Upper lobe of left lung (tissue), 6 donors: ENCODE measurements around the gene DICER1. TPM values are rescaled to one million over a fixed set of nuclear protein-coding genes. Genes with fewer than 3 reads are reported as not detected.

ENCODE experiments used
- ATAC-seq, 2 donors: fragments of 200-7000 bp; cut with Tn5 transposase; one replicate each; pipeline ENCODE4 v1.9.1; 2022; ENCODE audit warnings: mild to moderate bottlenecking in 2 of 2, moderate library complexity in 2 of 2; ENCODE audit not compliant: low FRiP score in 2 of 2
- DNase-seq, 2 donors: peaks; one replicate each; pipeline ENCODE4 v3.0.0-alpha.2; 2019 to 2020
- H3K27ac ChIP-seq, 4 donors: fragments of 200-600 bp; sonication (generic); one replicate each; pipeline ENCODE4 v1.5.1; 2016 to 2019
- H3K27me3 ChIP-seq, 4 donors: fragments of 200-600 bp; sonication (generic); one replicate each; pipeline ENCODE4 v1.5.1; 2017 to 2019
- H3K36me3 ChIP-seq, 4 donors: fragments of 200-600 bp; sonication (generic); one replicate each; pipeline ENCODE4 v1.5.1; 2016 to 2019
- H3K4me1 ChIP-seq, 4 donors: fragments of 200-600 bp; sonication (generic); one replicate each; pipeline ENCODE4 v1.5.1; 2018 to 2019
- H3K4me3 ChIP-seq, 4 donors: fragments of 200-600 bp; sonication (generic); one replicate each; pipeline ENCODE4 v1.5.1; 2017 to 2019; ENCODE audit warnings: mild to moderate bottlenecking in 2 of 4, moderate library complexity in 1 of 4
- H3K9me3 ChIP-seq, 4 donors: fragments of 200-600 bp; sonication (generic); one replicate each; pipeline ENCODE4 v1.5.1; 2018 to 2019
- CTCF ChIP-seq, 6 experiments: fragments of 450-650 bp in 4 of 6; fragments of 200-600 bp in 2 of 6; sonication (generic) in 2 of 6; IDR thresholded peaks; one replicate each; pipeline ENCODE4 v1.5.1; 2016 to 2019; ENCODE audit warnings: antibody characterized with exemption in 6 of 6
- EP300 ChIP-seq, 4 donors: sonication (generic); formaldehyde crosslinking; IDR thresholded peaks; one replicate each; pipeline ENCODE4 v1.5.1; 2017; ENCODE audit warnings: antibody characterized with exemption in 4 of 4, control low read depth in 2 of 4
- POLR2A ChIP-seq, 4 donors: fragments of 450-650 bp; IDR thresholded peaks; one replicate each; pipeline ENCODE4 v1.5.1; 2016 to 2017; ENCODE audit warnings: antibody characterized with exemption in 4 of 4, mild to moderate bottlenecking in 2 of 4
- POLR2AphosphoS5 ChIP-seq, 2 donors: sonication (generic); formaldehyde crosslinking; IDR thresholded peaks; one replicate each; pipeline ENCODE4 v1.5.1; 2017; ENCODE audit warnings: antibody characterized with exemption in 2 of 2
- WGBS, 2 donors: methylation state at CpG; one replicate each; pipeline ENCODE4 v1.1.5; 2017 to 2018; 5-methylcytosine and 5-hydroxymethylcytosine counted together
- total RNA-seq, 6 donors: library from RNA; depleted of rRNA in 4 of 6; stranded (reverse); fragments of >200 nt in 4 of 6; gene quantifications; one replicate each; pipeline versions ENCODE4 v1.1.0 to v1.2.1, GENCODE V29; 2016 to 2021
- donor health status: DM: no; HTN: no; CAD: no; lungs with moderate emphysema.
- donor health status: DM: no; HTN: yes; CAD: no; lungs with severe emphysema.

Gene DICER1
- total RNA-seq, 6 donors from 2014 or later = 57.7 to 106 (median 75.1) TPM

- no peak for ATAC-seq
- WGBS, 2 donors = 71 to 77% methylated on average over 9 of the region's 9 CpGs
- no peak overlapping the region for H3K27ac ChIP-seq
- H3K4me1 ChIP-seq = no peaks in the 10 kb centered on the region
- H3K36me3 ChIP-seq = no peaks in the 10 kb centered on the region
- no peaks in the 10 kb centered on the region for H3K9me3 ChIP-seq
- H3K4me3 ChIP-seq = no peak overlapping the region
- DNase-seq = no peak
- H3K27me3 ChIP-seq = no peaks in the 10 kb centered on the region
- TF ChIP-seq CTCF (IDR thresholded peaks at IDR 0.05) (no peak), POLR2AphosphoS5 (IDR thresholded peaks at IDR 0.05) (no peak), EP300 (IDR thresholded peaks at IDR 0.05) (no peak), POLR2A (IDR thresholded peaks at IDR 0.05) (no peak)
Measured at GRCh38 chr14:95040708-95041476, 116.4 kb downstream of the DICER1 start.

GRCh38 chr14:95039993-95040348, 117.4 kb downstream of the DICER1 start:
- no peak for TF ChIP-seq POLR2AphosphoS5 (IDR thresholded peaks at IDR 0.05)
- no peak for TF ChIP-seq EP300 (IDR thresholded peaks at IDR 0.05)
- TF ChIP-seq CTCF (IDR thresholded peaks at IDR 0.05) = no peak
- TF ChIP-seq POLR2A (IDR thresholded peaks at IDR 0.05) = no peak
- no peak overlapping the region for H3K27ac ChIP-seq
- ATAC-seq (no peak), DNase-seq (no peak)
- H3K4me1 ChIP-seq = no peaks in the 10 kb centered on the region
- no peaks in the 10 kb centered on the region for H3K27me3 ChIP-seq
- 67 to 83% methylated on average over 1 to 4 of the region's 4 CpGs for WGBS, 2 donors
- no peaks in the 10 kb centered on the region for H3K9me3 ChIP-seq
- no peak overlapping the region for H3K4me3 ChIP-seq
- H3K36me3 ChIP-seq = no peaks in the 10 kb centered on the region

DNA sequence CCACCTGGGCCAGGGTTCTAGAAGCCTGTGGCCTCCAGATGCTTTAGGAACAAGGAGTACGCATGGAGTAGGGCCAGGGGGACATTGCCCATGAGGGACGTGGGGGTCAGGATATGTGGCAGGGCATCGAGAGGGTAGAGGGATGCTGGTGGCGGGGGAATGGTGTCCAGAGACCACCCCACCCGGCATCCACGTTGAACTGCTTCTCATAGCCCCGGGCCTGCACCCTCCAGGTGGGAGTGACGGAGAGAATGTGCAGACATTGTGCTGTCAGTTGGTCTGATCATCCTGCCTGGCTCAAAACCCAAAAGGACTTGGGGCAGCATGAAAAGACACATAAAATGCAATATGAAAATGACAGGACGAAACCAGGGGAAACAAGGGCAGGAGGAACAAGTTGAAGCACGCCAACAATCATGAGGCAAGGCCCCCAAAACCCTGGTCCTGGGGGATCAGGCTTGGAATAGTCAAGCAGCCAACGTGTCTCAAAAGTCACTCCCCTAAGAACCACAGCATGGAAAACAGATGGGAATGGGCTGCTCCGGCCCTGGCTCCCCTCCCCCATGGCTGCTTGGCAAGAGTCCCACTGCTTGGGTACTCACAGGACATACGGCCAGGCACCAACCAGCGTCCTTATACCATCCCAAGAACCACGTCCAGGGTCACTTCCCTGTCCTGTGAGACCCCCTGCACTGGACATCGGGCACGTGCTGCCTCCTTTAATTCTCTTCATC, 117.9 kb downstream of the DICER1 start:
- no peak for DNase-seq
- H3K4me3 ChIP-seq = no peak overlapping the region
- no peaks in the 10 kb centered on the region for H3K36me3 ChIP-seq
- no peaks in the 10 kb centered on the region for H3K9me3 ChIP-seq
- TF ChIP-seq POLR2A (IDR thresholded peaks at IDR 0.05) (no peak), CTCF (IDR thresholded peaks at IDR 0.05) (no peak), POLR2AphosphoS5 (IDR thresholded peaks at IDR 0.05) (no peak), EP300 (IDR thresholded peaks at IDR 0.05) (no peak)
- no peaks in the 10 kb centered on the region for H3K4me1 ChIP-seq
- no peak overlapping the region for H3K27ac ChIP-seq
- H3K27me3 ChIP-seq = no peaks in the 10 kb centered on the region
- 77 to 82% methylated on average over 17 of the region's 17 CpGs for WGBS, 2 donors
- ATAC-seq = no peak

DNA sequence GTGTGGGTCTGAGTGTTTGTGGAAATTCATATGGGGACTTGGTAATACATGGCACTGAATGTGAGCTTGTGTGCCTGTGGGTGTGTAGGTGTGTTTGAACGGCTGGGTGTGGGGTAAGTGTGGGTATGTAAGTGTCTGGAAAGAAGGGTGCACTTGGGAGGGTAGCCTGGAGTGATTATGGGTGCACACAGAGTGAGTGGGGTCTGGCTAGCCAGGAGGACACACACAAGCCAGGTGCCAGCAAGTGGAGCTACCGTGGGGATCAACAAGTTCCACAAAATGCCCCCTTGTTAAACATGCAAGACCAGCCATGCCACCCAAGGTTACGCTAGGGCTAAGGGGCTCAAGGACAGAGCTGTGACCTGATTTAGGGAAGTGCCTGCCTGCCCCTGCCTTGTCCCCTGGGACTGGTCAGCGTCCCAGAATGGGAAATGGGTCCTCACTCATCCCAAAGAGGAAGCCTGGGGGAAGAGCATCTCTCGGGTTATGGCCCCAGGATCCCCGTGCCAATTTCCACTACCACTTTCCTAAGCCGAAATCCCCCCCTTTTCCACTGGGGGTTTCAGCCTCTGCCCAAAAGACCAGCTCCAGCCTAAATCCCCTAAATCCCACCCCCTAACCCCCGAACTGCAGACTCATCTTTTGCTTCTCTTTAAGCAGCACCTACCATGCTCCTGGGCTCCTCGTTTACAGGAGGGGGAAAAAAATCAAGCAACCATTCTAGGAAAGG, 118.6 kb downstream of the DICER1 start:
- Histone ChIP-seq H3K4me1 (no peaks in the 10 kb centered on the region), H3K27ac (no peak overlapping the region), H3K4me3 (no peak overlapping the region), H3K36me3 (no peaks in the 10 kb centered on the region), H3K27me3 (no peaks in the 10 kb centered on the region), H3K9me3 (no peaks in the 10 kb centered on the region)
- ATAC-seq (no peak), DNase-seq (no peak)
- 81 to 88% methylated on average over 9 of the region's 9 CpGs for WGBS, 2 donors
- TF ChIP-seq POLR2AphosphoS5 (IDR thresholded peaks at IDR 0.05) = no peak
- no peak for TF ChIP-seq CTCF (IDR thresholded peaks at IDR 0.05)
- TF ChIP-seq POLR2A (IDR thresholded peaks at IDR 0.05) = no peak
- no peak for TF ChIP-seq EP300 (IDR thresholded peaks at IDR 0.05)
